Psoas muscle (tissue), 8 donors: Measurements from ENCODE around the gene KLF13. TPM values are rescaled to one million over a fixed set of nuclear protein-coding genes. Genes with fewer than 3 reads are reported as not detected.

Source experiments
- ATAC-seq, 4 donors: fragments of 200-7000 bp; cut with Tn5 transposase; one replicate each; pipeline ENCODE4 v1.9.1; 2020; ENCODE audit warnings: moderate library complexity in 3 of 4, mild to moderate bottlenecking in 2 of 4
- DNase-seq, 2 donors: peaks; one replicate each; pipeline ENCODE4 v3.0.0-alpha.2; 2020
- H3K27ac ChIP-seq: fragments of 200-600 bp; one replicate; pipeline ENCODE4 v1.8.0; 2022
- H3K27me3 ChIP-seq, 3 donors: fragments of 200-600 bp in 1 of 3; one replicate each; pipeline versions ENCODE4 v1.6.1 to v1.8.0; 2013 to 2022; ENCODE audit warnings: low read length in 2 of 3, mild to moderate bottlenecking in 2 of 3, moderate library complexity in 1 of 3; ENCODE audit not compliant: insufficient read depth in 3 of 3
- H3K36me3 ChIP-seq, 2 donors: fragments of 200-600 bp in 1 of 2; one replicate each; pipeline versions ENCODE4 v1.6.1 to v1.8.0; 2013 to 2022; ENCODE audit warnings: low read depth in 1 of 2, mild to moderate bottlenecking in 1 of 2, moderate library complexity in 1 of 2; ENCODE audit not compliant: insufficient read depth in 1 of 2
- H3K4me1 ChIP-seq: fragments of 200-600 bp; one replicate; pipeline ENCODE4 v1.8.0; 2022
- H3K4me3 ChIP-seq: fragments of 200-600 bp; one replicate; pipeline ENCODE4 v1.8.0; 2022; ENCODE audit warnings: mild to moderate bottlenecking
- H3K9me3 ChIP-seq: fragments of 200-600 bp; one replicate; pipeline ENCODE4 v1.8.0; 2022
- CTCF ChIP-seq: fragments of 200-600 bp; IDR thresholded peaks from one replicate; pipeline ENCODE4 v1.8.0; 2022; ENCODE audit warnings: antibody characterized with exemption
- WGBS, 3 donors: extraction: QIAGEN DNeasy Blood & Tissue Kit; methylation state at CpG; one replicate each; pipeline versions ENCODE4 v1.1.6 to v1.1.7; 2013; 5-methylcytosine and 5-hydroxymethylcytosine counted together
- intact Hi-C, 2 donors: fragments of 100-400 bp; cut with DNase I; formaldehyde crosslinking; loops; one replicate each; pipeline versions ENCODE4 v1.11.0 to v1.14.2; 2022
- polyA plus RNA-seq, 3 donors: library from polyadenylated mRNA; stranded (reverse); fragments of 200-250 nt; gene quantifications; one replicate each; pipeline ENCODE4 v1.2.3, GENCODE V29; 2013
- total RNA-seq, 4 donors: library from RNA; stranded (reverse); fragmentation: NEBNext Ultra II Directional in 2 of 4; extraction: Animal tissue kit (Norgen Biotek cat#: 25700) in 2 of 4; gene quantifications; one replicate each; pipeline versions ENCODE4 v1.2.1 to v1.2.4, GENCODE V29; 2021 to 2023
- donor health status: healthy with polysubstance abuse.
- donor health status: DM: no; HTN: no; CAD: no; lungs with moderate emphysema.
- donor health status: Bipolar disorder and iron deficiency.
- donor health status: healthy.
- donor health status: DM: yes; HTN: yes; CAD: no.
- donor health status: DM: no; HTN: no; CAD: no.
- donor health status: DM: no; HTN: no; CAD: no.
- donor health status: DM: yes; HTN: yes; CAD: no.

Gene KLF13
- total and polyA plus RNA-seq, 7 donors, result 11.9 to 45.6 (median 24.5) TPM

DNA sequence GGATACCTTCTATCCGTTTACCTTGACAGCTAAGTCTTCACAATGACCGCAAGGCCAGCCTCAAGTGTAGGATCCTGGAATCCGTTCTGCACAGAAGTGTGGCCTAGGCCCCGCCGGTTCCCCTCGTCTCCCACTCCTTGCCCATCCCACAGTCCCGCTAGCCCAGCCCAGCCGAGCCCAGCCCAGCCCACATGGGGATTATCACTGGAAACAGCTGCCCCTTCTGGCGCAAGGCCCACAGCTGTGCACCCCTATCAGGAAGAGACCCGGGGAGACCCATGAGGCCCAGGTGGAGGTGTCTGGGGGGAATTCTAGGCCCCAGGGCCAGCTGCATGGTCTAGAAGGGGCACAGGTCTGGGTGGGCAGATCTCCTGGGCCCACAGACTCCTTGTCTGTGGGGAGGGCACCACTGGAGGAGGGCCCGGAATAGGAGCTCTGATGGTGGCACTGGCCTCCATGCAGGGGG, 27.9 kb upstream of the KLF13 start:
- no peak for ATAC-seq
- DNase-seq, result no peak
- H3K4me3 ChIP-seq, result no peak overlapping the region
- TF ChIP-seq CTCF, result no peak
- no peaks in the 10 kb centered on the region for H3K9me3 ChIP-seq
- no peaks in the 10 kb centered on the region for H3K4me1 ChIP-seq
- H3K27me3 ChIP-seq, result no peaks in the 10 kb centered on the region
- no peak overlapping the region for H3K27ac ChIP-seq
- no peaks in the 10 kb centered on the region for H3K36me3 ChIP-seq
- intact Hi-C loops, result no loop called here
- WGBS, 3 donors, result 86 to 93% (median 87%) methylated on average over 10 to 11 of the region's 11 CpGs

GRCh38 chr15:31300208-31300661, 26.4 kb upstream of the KLF13 start:
- Histone ChIP-seq H3K9me3 (no peaks in the 10 kb centered on the region), H3K4me1 (no peaks in the 10 kb centered on the region), H3K27me3 (no peaks in the 10 kb centered on the region), H3K4me3 (no peak overlapping the region), H3K36me3 (no peaks in the 10 kb centered on the region), H3K27ac (no peak overlapping the region)
- TF ChIP-seq CTCF, result no peak
- WGBS, 3 donors, result 36 to 45% (median 37%) methylated on average over 10 of the region's 10 CpGs
- ATAC-seq (no peak), DNase-seq (peak in 1 of 2 donors; percentile 49)
- intact Hi-C loops, result loop anchor here in 1 of 2 donors (5.0 kb wide), 1 partner anchor 38 kb away; no protein-coding TSS in a partner anchor

- Histone ChIP-seq H3K27me3 (peaks cover 0 to 2% (median 0%) of the 10 kb centered on the region in 3 donors), H3K4me1 (no peaks in the 10 kb centered on the region), H3K4me3 (no peak overlapping the region), H3K36me3 (no peaks in the 10 kb centered on the region), H3K9me3 (no peaks in the 10 kb centered on the region), H3K27ac (no peak overlapping the region)
- DNase-seq (peak in 1 of 2 donors; percentile 54), ATAC-seq (no peak)
- intact Hi-C loops, result loop anchor here in 1 of 2 donors (5.0 kb wide), 1 partner anchor 39 kb away; no protein-coding TSS in a partner anchor
- 53 to 60% (median 53%) methylated on average over 16 of the region's 16 CpGs for WGBS, 3 donors
- TF ChIP-seq CTCF, result no peak
Observed at GRCh38 chr15:31300981-31301672, 25.5 kb upstream of the KLF13 start.

DNA sequence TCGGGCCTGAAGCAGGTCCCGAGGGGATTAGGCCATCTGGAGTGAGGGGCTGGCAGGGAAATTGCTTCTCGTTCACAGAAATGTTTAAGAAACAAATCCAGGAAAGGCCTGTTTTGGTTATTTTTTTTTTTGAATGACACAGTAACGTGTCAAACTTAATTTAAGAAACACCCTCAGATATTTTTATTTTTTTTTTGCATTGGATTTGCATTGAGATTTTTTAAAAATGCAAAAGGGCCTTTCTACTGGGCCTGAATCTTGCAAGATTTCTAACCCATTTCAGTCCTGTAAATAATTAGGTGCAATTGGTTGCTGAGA, 25.0 kb upstream of the KLF13 start:
- Histone ChIP-seq H3K4me3 (no peak overlapping the region), H3K4me1 (no peaks in the 10 kb centered on the region), H3K9me3 (no peaks in the 10 kb centered on the region), H3K36me3 (no peaks in the 10 kb centered on the region), H3K27ac (no peak overlapping the region), H3K27me3 (peaks cover 0 to 6% (median 0%) of the 10 kb centered on the region in 3 donors)
- ATAC-seq (no peak), DNase-seq (no peak)
- intact Hi-C loops, result loop anchor here in 1 of 2 donors (5.0 kb wide), 1 partner anchor 39 kb away; no protein-coding TSS in a partner anchor
- no peak for TF ChIP-seq CTCF
- 45 to 57% (median 57%) methylated on average over 4 of the region's 4 CpGs for WGBS, 3 donors
